GM12878 (cell line): ENCODE measurements around the gene ZNF646. TPM values are rescaled to one million over a fixed set of nuclear protein-coding genes. Genes with fewer than 3 reads are reported as not detected.

Experiments
- ATAC-seq: fragments of 200-7000 bp; cut with Tn5 transposase; 3 replicates; pipeline ENCODE4 v1.9.1; 2020; ENCODE audit warnings: mild to moderate bottlenecking, moderate library complexity
- BruUV-seq: library from RNA; stranded (reverse); fragments of 400-500 nt; replicated peaks from 2 replicates; lab custom pipeline; 2021; lab: Mats Ljungman, UMichigan
- CTCF ChIA-PET: fragments of 300-600 bp; sonication (Branson Sonifier 250); formaldehyde crosslinking; extraction: SDS; loops from one replicate; lab custom pipeline; 2021; ENCODE audit warnings: inconsistent platforms; lab: Yijun Ruan, JAX
- POLR2A ChIA-PET: fragments of 350-600 bp; formaldehyde crosslinking; extraction: SDS; loops from one replicate; lab custom pipeline; 2021; ENCODE audit warnings: inconsistent platforms; lab: Charles Lee
- RAD21 ChIA-PET: fragments of 300-600 bp; sonication (Branson Sonifier 250); formaldehyde crosslinking; loops from one replicate; lab custom pipeline; 2023; ENCODE audit warnings: antibody characterized with exemption; ENCODE audit not compliant: unreplicated experiment; lab: Charles Lee
- SMC1A ChIA-PET: fragments of 300-600 bp; sonication (Branson Sonifier 250); formaldehyde crosslinking; loops from one replicate; lab custom pipeline; 2023; ENCODE audit not compliant: unreplicated experiment, uncharacterized antibody; lab: Charles Lee
- DNase-seq: peaks from one replicate; pipeline ENCODE4 v3.0.0-alpha.2; 2011; ENCODE audit warnings: low read depth, low spot score
- FAIRE-seq: peaks from 3 replicates; lab custom pipeline; 2011; peaks lifted over from hg19 to GRCh38; lab: Jason Lieb, UNC
- H2AFZ ChIP-seq: 2 replicates; pipeline ENCODE4 v1.6.0; 2011; ENCODE audit warnings: low read depth, low read length, control low read depth; ENCODE audit not compliant: control insufficient read depth
- H3K27ac ChIP-seq: 2 replicates; pipeline ENCODE4 v1.5.1; 2011; ENCODE audit warnings: control low read depth; ENCODE audit not compliant: control insufficient read depth, insufficient read depth
- H3K27me3 ChIP-seq, 2 experiments: replicated peaks in 1 of 2; 2 replicates each; pipeline versions ENCODE4 v1.6.0 to v1.6.1; 2011; ENCODE audit warnings: low read length in 1 of 2; ENCODE audit not compliant: control insufficient read depth in 2 of 2, insufficient read depth in 2 of 2
- H3K36me3 ChIP-seq, 2 experiments: 2 replicates each; pipeline ENCODE4 v1.5.1; 2011; ENCODE audit warnings: low read length in 1 of 2; ENCODE audit not compliant: control insufficient read depth in 2 of 2, insufficient read depth in 2 of 2
- H3K4me1 ChIP-seq: 2 replicates; pipeline ENCODE4 v1.6.1; 2011; ENCODE audit warnings: mild to moderate bottlenecking, low read length, moderate library complexity, mixed read lengths; ENCODE audit not compliant: control insufficient read depth, insufficient read depth
- H3K4me2 ChIP-seq: 2 replicates; pipeline ENCODE4 v1.6.0; 2011; ENCODE audit warnings: control low read depth; ENCODE audit not compliant: control insufficient read depth, insufficient read depth
- H3K4me3 ChIP-seq: fragments of 200-600 bp; sonication (generic); 2 replicates; pipeline ENCODE4 v1.5.1; 2016
- H3K79me2 ChIP-seq: 2 replicates; pipeline ENCODE4 v1.6.0; 2011; ENCODE audit warnings: low read length; ENCODE audit not compliant: control insufficient read depth, insufficient read depth
- H3K9ac ChIP-seq: 2 replicates; pipeline ENCODE4 v1.8.0; 2011; ENCODE audit warnings: low read length, control low read depth, mixed read lengths; ENCODE audit not compliant: control insufficient read depth, insufficient read depth
- H3K9me3 ChIP-seq: replicated peaks from 3 replicates; pipeline ENCODE4 v1.5.1; 2011; ENCODE audit warnings: mild to moderate bottlenecking, low read length; ENCODE audit not compliant: control insufficient read depth, insufficient read depth
- H4K20me1 ChIP-seq: 2 replicates; pipeline ENCODE4 v1.6.0; 2011; ENCODE audit not compliant: control insufficient read depth, insufficient read depth
- ATF7 ChIP-seq: fragments of 450-650 bp; IDR thresholded peaks from 2 replicates; pipeline ENCODE4 v1.6.1; 2016; ENCODE audit warnings: low read depth, mild to moderate bottlenecking
- CBX5 ChIP-seq: sonication (generic); IDR thresholded peaks from 2 replicates; pipeline ENCODE4 v1.6.1; 2016; ENCODE audit warnings: low read depth, moderate library complexity, mild to moderate bottlenecking, inconsistent platforms
- CEBPB ChIP-seq, 2 experiments: fragments of 150-350 bp in 1 of 2; IDR thresholded peaks; 2 replicates each; pipeline ENCODE4 v1.6.1; 2012 to 2014; ENCODE audit warnings: low read depth in 2 of 2, low read length in 2 of 2, borderline replicate concordance in 1 of 2, inconsistent platforms in 1 of 2
- CREM ChIP-seq: IDR thresholded peaks from 2 replicates; pipeline ENCODE4 v1.6.1; 2014; ENCODE audit warnings: antibody characterized with exemption, low read depth
- FOXK2 ChIP-seq: fragments of 450-650 bp; IDR thresholded peaks from 2 replicates; pipeline ENCODE4 v1.6.1; 2017; ENCODE audit warnings: mild to moderate bottlenecking, moderate library complexity
- HDAC2 ChIP-seq: fragments of 200-600 bp; sonication (generic); IDR thresholded peaks from 2 replicates; pipeline ENCODE4 v1.6.1; 2017
- NBN ChIP-seq: fragments of 450-650 bp; IDR thresholded peaks from 2 replicates; pipeline ENCODE4 v1.6.1; 2016
- PML ChIP-seq: IDR thresholded peaks from 2 replicates; pipeline ENCODE4 v1.6.1; 2012; ENCODE audit warnings: low read length, inconsistent platforms
- RB1 ChIP-seq: fragments of 450-650 bp; formaldehyde crosslinking; IDR thresholded peaks from 2 replicates; pipeline ENCODE4 v1.6.1; 2017; ENCODE audit warnings: mild to moderate bottlenecking, borderline replicate concordance
- SMARCA5 ChIP-seq: fragments of 450-650 bp; IDR thresholded peaks from 2 replicates; pipeline ENCODE4 v1.6.1; 2017; ENCODE audit warnings: mild to moderate bottlenecking
- SRF ChIP-seq, 2 experiments: IDR thresholded peaks; 2 replicates each; pipeline ENCODE4 v1.6.1; 2011; ENCODE audit warnings: low read depth in 2 of 2, low read length in 2 of 2, mild to moderate bottlenecking in 1 of 2, moderate library complexity in 1 of 2
- STAT3 ChIP-seq: IDR thresholded peaks from 2 replicates; pipeline ENCODE4 v1.6.1; 2011; ENCODE audit warnings: low read depth, low read length, improper control_type of control experiment
- ZNF384 ChIP-seq: IDR thresholded peaks from 2 replicates; pipeline ENCODE4 v1.6.1; 2012; ENCODE audit warnings: low read depth, mild to moderate bottlenecking, low read length, improper control_type of control experiment, borderline replicate concordance
- ZSCAN29 ChIP-seq: fragments of 450-650 bp; IDR thresholded peaks from 2 replicates; pipeline ENCODE4 v1.6.1; 2017; ENCODE audit warnings: mild to moderate bottlenecking, moderate library complexity
- WGBS: methylation state at CpG from one replicate; pipeline ENCODE4 v1.1.6; 2016; ENCODE audit warnings: low lambda C conversion rate; ENCODE audit not compliant: insufficient replicate concordance, insufficient coverage; ENCODE audit errors: missing lambda C conversion rate; 5-methylcytosine and 5-hydroxymethylcytosine counted together
- in situ Hi-C: fragments of 300-500 bp; cut with MboI; formaldehyde crosslinking; loops from 9 replicates; pipeline ENCODE4 v1.14.3; 2018; ENCODE audit warnings: mixed read lengths
- intact Hi-C: fragments of 100-400 bp; cut with micrococcal nuclease; formaldehyde crosslinking; loops from one replicate; pipeline ENCODE4 v1.14.2; 2022; ENCODE audit not compliant: unreplicated experiment
- polyA plus RNA-seq, 11 experiments: library from polyadenylated mRNA; depleted of rRNA in 4 of 11; unstranded in 6 of 11; stranded (reverse) in 5 of 11; fragments of >200 nt; fragmentation: Nextera tagmentation in 4 of 11; fragmentation: Illumina TruSeq in 1 of 11; extraction: Ambion mirVana in 4 of 11; extraction: Trizol in 1 of 11; gene quantifications; 1 replicate in 1 of 11; 2 replicates in 10 of 11; pipeline versions ENCODE4 v1.2.1 to v1.2.3, GENCODE V29; 2011 to 2016; ENCODE audit warnings: inconsistent platforms in 2 of 11, missing spikeins in 2 of 11, low read depth in 1 of 11
- total RNA-seq, 4 experiments: library from RNA; depleted of rRNA in 3 of 4; stranded (reverse); fragments of >200 nt in 3 of 4; fragmentation: Illumina TruSeq in 1 of 4; extraction: Trizol in 1 of 4; gene quantifications; 2 replicates each; pipeline versions ENCODE4 v1.2.1 to v1.2.3, GENCODE V29; 2013 to 2021
- TF ChIP-seq, protein P1 (sequence below): IDR thresholded peaks from 2 replicates; pipeline ENCODE4 v1.6.1; 2011; ENCODE audit warnings: low read depth, low read length, improper control_type of control experiment, borderline replicate concordance
- TF ChIP-seq, protein P2 (sequence below): fragments of 450-650 bp; IDR thresholded peaks from 2 replicates; pipeline ENCODE4 v1.6.1; 2014; ENCODE audit warnings: mild to moderate bottlenecking
- TF ChIP-seq, protein P3 (sequence below): IDR thresholded peaks from 2 replicates; pipeline ENCODE4 v1.6.1; 2011; ENCODE audit warnings: mild to moderate bottlenecking, low read depth, low read length, moderate library complexity; ENCODE audit not compliant: insufficient replicate concordance
- TF ChIP-seq, protein P4 (sequence below): IDR thresholded peaks from 2 replicates; pipeline ENCODE4 v1.6.1; 2012; ENCODE audit warnings: low read depth, low read length, improper control_type of control experiment

The ZNF646 gene
- total and polyA plus RNA-seq, 10 of the 15 experiments (the other 5 are each of a cell fraction or from before 2014, with no cell fraction given): 0.10 to 21.8 (median 6.4) TPM

DNA sequence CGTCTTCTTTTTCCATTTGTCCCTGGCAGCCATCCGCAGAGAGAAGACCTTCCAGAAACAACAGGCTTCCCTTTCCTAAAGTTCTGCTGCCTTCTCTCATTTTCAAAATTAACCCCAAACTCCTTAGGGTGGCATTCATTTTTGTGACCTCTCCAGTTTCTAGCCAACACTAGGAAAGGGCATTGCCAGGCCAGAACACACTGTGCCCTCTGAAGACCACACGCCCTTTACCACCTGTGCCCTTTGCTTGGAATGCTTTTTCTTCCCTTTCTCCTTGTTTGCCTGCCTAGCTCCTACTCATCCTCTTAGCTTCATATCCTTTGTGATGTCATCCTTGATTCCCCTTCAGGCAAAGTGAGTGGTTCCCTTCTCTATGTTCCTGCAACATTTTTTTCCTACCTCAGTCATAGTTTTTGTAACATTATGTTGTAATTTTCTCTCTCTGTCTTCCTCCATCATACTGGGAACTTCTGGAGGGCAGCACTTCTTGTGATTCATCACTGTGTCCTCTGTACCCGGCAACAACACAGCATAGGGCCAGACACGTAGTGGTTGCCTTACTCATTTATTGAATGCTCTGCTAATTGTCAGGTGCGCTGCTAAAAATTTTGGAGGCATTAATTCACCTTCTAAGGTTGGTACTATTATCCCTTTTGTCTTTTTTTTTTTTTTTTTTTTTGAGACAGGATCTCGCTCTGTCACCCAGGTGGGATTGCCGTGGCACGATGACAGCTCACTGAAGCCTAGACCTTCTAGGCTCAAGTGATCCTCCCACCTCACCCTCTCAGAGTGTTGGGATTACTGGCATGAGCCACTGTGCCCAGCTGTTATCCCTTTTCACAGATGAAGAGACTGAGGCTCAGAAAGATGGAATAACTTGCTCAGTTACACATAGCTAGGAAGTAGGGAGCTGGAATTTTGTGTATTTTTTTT lies 44.3 kb downstream of the ZNF646 start:
- ChIA-PET CTCF (interaction anchor here (0.6 to 1.6 kb wide), 3 partner anchors 24 to 265 kb away, joined by 3 to 15 read pairs (median 9); no protein-coding TSS in a partner anchor), SMC1A (interaction anchor here (1.0 to 2.4 kb wide), 4 partner anchors 17 to 264 kb away, joined by 3 to 7 read pairs (median 4); partner anchors contain the start of genes ZNF646 and ZNF668), RAD21 (interaction anchor here (0.7 to 5.2 kb wide), 8 partner anchors 11 to 594 kb away, joined by 3 to 48 read pairs (median 4); partner anchors contain the start of genes BCKDK, ZNF646 and ZNF668), POLR2A (interaction anchor here (0.6 to 1.7 kb wide), 12 partner anchors 10 to 341 kb away, joined by 3 to 24 read pairs (median 4); partner anchors contain the start of genes BCKDK, FUS, PYCARD and ZNF646)
- Histone ChIP-seq H3K4me1 (peaks cover 8% of the 10 kb centered on the region), H4K20me1 (no peaks in the 10 kb centered on the region), H3K27me3 (no peaks in the 10 kb centered on the region), H3K4me3 (peak overlapping the region; percentile 84), H2AFZ (no peak overlapping the region), H3K27ac (peak overlapping the region; percentile 36; the same call in 1 of the 2 replicates), H3K9ac (peak overlapping the region; percentile 46), H3K79me2 (peaks cover 11% of the 10 kb centered on the region), H3K36me3 (peaks cover 3 to 9% of the 10 kb centered on the region in 2 experiments; a peak in 3 of 4 replicates), H3K9me3 (no peaks in the 10 kb centered on the region), H3K4me2 (peak overlapping the region; percentile 11)
- ATAC-seq (no peak), DNase-seq (no peak), FAIRE-seq (no peak)
- TF ChIP-seq SMARCA5 (no peak), ZNF384 (no peak), HDAC2 (no peak), FOXK2 (no peak), CBX5 (no peak), STAT3 (no peak), ZSCAN29 (no peak), RB1 (no peak), CREM (no peak), CEBPB (IDR thresholded peaks at IDR 0.05; ENCODE audit: borderline replicate concordance in 1 of 2, low read depth in 2 of 2, low read length in 2 of 2) (no peak), PML (no peak), ATF7 (no peak), SRF (IDR thresholded peaks at IDR 0.05; ENCODE audit: low read depth in 2 of 2, low read length in 2 of 2) (no peak), NBN (no peak)
- TF ChIP-seq, protein P1, sequence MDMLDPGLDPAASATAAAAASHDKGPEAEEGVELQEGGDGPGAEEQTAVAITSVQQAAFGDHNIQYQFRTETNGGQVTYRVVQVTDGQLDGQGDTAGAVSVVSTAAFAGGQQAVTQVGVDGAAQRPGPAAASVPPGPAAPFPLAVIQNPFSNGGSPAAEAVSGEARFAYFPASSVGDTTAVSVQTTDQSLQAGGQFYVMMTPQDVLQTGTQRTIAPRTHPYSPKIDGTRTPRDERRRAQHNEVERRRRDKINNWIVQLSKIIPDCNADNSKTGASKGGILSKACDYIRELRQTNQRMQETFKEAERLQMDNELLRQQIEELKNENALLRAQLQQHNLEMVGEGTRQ: no peak
- TF ChIP-seq, protein P2, sequence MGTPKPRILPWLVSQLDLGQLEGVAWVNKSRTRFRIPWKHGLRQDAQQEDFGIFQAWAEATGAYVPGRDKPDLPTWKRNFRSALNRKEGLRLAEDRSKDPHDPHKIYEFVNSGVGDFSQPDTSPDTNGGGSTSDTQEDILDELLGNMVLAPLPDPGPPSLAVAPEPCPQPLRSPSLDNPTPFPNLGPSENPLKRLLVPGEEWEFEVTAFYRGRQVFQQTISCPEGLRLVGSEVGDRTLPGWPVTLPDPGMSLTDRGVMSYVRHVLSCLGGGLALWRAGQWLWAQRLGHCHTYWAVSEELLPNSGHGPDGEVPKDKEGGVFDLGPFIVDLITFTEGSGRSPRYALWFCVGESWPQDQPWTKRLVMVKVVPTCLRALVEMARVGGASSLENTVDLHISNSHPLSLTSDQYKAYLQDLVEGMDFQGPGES: no peak
- TF ChIP-seq, protein P3, sequence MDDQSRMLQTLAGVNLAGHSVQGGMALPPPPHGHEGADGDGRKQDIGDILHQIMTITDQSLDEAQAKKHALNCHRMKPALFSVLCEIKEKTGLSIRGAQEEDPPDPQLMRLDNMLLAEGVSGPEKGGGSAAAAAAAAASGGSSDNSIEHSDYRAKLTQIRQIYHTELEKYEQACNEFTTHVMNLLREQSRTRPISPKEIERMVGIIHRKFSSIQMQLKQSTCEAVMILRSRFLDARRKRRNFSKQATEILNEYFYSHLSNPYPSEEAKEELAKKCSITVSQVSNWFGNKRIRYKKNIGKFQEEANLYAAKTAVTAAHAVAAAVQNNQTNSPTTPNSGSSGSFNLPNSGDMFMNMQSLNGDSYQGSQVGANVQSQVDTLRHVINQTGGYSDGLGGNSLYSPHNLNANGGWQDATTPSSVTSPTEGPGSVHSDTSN: no peak
- TF ChIP-seq, protein P4, sequence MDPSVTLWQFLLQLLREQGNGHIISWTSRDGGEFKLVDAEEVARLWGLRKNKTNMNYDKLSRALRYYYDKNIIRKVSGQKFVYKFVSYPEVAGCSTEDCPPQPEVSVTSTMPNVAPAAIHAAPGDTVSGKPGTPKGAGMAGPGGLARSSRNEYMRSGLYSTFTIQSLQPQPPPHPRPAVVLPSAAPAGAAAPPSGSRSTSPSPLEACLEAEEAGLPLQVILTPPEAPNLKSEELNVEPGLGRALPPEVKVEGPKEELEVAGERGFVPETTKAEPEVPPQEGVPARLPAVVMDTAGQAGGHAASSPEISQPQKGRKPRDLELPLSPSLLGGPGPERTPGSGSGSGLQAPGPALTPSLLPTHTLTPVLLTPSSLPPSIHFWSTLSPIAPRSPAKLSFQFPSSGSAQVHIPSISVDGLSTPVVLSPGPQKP: no peak
- BruUV-seq: no TSS peak
- intact Hi-C loops: loop anchor here (10.0 kb wide), 1 partner anchor 756 kb away; the partner anchor contains the start of gene ZNF267
- 52% methylated on average over 9 of the region's 9 CpGs for WGBS
- in situ Hi-C loops: loop anchor here (10.0 kb wide), 1 partner anchor 756 kb away; the partner anchor contains the start of gene ZNF267
